ENCODE measurements around the gene ENDOV.

Gene ENDOV

DNA sequence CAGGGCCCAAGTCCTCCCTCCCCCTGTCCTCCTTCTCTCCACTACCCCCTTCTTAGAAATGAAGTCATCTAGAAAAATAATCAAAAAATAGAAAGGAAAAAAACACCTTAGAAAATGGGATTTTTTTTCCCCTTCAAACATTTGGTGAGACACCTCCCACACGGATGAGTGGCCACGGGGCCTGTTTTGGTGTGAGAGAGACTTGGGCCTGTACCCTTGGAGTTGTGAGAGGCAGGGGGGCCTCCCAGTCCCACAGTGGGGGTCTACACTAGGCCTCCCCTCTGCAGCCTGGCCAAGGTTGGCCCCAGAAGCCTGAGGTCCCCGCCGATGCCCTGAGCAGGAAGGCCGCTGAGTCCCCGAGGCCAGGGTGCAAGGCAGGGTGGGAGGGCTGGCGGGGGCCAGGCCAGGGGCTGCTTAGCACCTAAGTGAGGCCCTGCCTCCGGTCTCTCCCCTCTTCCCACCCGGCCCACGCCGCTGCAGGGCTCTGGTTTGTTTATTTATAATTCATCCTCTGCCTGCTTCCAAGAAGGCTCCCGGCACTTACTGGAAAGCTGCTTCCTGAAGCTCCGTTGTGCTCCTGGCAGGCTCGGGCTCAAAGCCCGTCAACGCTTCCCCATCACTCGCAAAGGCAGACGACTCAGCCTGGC, 35.1 kb downstream of the ENDOV start:
- TF ChIP-seq ZNF274 (IDR thresholded peaks at IDR 0.05; ENCODE audit: low read depth, low read length) = no peak

GRCh38 chr17:80451104-80451775, 36.3 kb downstream of the ENDOV start:
- H3K4me3 ChIP-seq (ENCODE audit: low read length) = no peak overlapping the region
- TF ChIP-seq ZNF274 (IDR thresholded peaks at IDR 0.05; ENCODE audit: low read depth, low read length) = no peak

More for the DNA sequence above, 35.1 kb downstream of the ENDOV start:
- H3K4me3 ChIP-seq (ENCODE audit: low read length) = no peak overlapping the region

GRCh38 chr17:80452173-80452915, 37.4 kb downstream of the ENDOV start:
- no peak for TF ChIP-seq ZNF274 (IDR thresholded peaks at IDR 0.05; ENCODE audit: low read depth, low read length)
- no peak overlapping the region for H3K4me3 ChIP-seq (ENCODE audit: low read length)

DNA sequence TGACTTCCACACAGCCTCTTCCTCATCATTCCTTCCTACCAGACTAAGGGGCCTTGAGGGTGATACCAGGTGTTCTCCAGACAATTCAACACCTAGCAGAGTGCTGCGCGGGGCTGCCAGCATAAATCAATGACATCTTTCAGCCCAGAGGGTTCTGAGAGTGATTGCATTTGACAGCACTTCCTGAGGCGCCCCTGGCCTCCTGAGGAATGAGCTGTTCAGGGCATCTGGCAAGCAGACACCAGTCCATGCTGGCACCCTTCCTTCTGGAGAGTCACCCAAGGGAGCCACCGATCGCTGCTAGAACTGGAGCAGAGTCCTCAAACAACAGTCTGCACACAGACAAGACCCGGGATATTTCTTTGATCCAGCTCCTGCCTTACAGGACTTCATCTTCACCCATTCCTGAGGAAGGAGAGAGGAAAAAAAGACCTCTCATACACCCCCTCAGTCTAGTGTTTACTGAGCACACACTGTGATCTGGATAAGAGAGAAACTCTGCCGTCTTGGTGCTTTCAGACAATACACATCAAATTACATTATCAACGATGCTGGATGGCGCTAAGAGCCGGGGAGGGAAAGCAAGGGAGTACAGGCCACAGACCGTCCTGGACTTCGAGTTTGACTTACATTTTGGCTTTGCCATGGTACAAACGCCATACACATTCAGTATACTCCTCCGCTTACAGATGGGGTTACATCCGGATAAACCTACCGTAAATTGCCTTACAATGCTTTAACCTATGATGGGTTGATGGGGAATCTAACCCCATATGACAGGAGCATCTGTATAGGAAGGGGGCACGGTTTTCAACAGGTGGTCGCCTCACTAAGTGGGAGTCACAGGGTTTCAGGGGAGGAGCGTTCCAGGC, 38.4 kb downstream of the ENDOV start:
- TF ChIP-seq ZNF274 (IDR thresholded peaks at IDR 0.05; ENCODE audit: low read depth, low read length) = no peak

DNA sequence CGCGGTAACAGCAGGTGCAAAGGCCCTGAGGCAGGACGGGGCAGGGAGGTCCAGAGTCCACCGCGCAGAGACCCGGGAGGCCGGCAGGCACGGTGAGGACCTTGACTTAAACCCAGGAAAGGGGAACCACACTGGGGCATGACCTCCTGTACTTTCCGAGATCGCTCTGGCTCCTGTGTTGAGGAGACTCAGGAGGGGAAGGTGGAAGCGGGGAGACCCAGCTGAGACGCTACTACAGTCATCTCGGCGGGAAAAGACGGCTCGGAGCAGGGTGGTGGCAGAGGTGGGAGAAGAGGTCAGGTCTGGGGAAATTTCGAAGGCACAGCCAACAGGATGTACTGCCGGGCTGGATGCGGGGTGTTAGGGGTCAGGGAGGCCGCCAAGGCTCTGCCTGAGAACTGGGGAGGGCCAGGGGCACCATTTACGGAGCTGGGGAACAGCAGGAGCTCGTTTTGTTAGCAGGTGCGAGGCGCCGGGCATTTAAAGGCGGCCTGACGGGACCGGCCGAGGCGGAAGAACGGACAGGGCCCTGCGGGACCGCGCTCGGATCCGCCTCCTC, 39.1 kb downstream of the ENDOV start:
- peak overlapping the region; percentile 88 for H3K4me3 ChIP-seq (ENCODE audit: low read length)
- no peak for TF ChIP-seq ZNF274 (IDR thresholded peaks at IDR 0.05; ENCODE audit: low read depth, low read length)

More for the DNA sequence above, 38.4 kb downstream of the ENDOV start:
- H3K4me3 ChIP-seq (ENCODE audit: low read length) = peak overlapping the region; percentile 88; the same call in 1 of the 2 replicates

- no peak for TF ChIP-seq ZNF274 (IDR thresholded peaks at IDR 0.05; ENCODE audit: low read depth, low read length)
- H3K4me3 ChIP-seq (ENCODE audit: low read length) = peak overlapping the region; percentile 88
These were observed 39.8 kb downstream of the ENDOV start for GRCh38 chr17:80454557-80455335.

- TF ChIP-seq ZNF274 (IDR thresholded peaks at IDR 0.05; ENCODE audit: low read depth, low read length) = no peak
- H3K4me3 ChIP-seq (ENCODE audit: low read length) = peak overlapping the region; percentile 88
These were observed 40.4 kb downstream of the ENDOV start for GRCh38 chr17:80455336-80455710.

- H3K4me3 ChIP-seq (ENCODE audit: low read length) = no peak overlapping the region
- no peak for TF ChIP-seq ZNF274 (IDR thresholded peaks at IDR 0.05; ENCODE audit: low read depth, low read length)
These were observed 40.8 kb downstream of the ENDOV start for GRCh38 chr17:80455784-80456183.

DNA sequence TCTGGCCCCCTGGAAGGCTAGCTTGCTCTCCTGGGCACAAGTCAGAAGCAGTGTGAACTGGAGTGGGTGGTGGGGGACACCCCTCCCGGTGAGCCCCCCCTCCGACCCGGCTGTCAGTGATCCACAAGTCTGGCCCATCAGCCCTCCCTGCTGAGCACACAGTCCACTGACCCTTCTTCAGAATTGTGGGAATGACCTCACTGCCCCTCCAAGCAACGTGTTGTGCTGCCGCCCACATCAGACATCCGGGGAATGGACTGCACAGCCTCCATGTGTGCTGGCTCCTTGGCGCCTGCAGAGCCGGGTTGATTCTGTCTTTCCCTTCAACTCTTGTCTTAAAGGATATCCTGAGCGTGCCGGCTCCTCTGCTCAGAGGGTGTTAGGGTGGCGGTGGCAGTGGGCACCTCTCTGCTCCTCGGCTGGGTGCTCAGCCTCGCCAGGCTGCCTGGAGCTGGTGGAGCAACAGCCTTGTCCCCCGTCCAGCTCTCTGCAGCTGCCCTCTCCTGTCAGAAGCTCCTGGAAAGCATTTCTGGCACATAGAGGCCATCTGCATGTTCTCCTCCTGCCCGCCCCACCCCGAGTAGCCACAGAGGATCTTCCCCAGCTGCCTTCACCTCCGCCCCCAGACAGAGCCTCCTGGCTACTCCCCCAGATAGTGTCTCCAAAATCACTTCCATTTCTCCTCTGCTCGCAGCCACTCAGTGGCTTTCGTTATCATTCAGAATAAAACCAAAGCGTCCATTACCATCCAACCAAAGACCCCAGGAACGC, 41.7 kb downstream of the ENDOV start:
- H3K4me3 ChIP-seq (ENCODE audit: low read length) = no peak overlapping the region
- TF ChIP-seq ZNF274 (IDR thresholded peaks at IDR 0.05; ENCODE audit: low read depth, low read length) = no peak

DNA sequence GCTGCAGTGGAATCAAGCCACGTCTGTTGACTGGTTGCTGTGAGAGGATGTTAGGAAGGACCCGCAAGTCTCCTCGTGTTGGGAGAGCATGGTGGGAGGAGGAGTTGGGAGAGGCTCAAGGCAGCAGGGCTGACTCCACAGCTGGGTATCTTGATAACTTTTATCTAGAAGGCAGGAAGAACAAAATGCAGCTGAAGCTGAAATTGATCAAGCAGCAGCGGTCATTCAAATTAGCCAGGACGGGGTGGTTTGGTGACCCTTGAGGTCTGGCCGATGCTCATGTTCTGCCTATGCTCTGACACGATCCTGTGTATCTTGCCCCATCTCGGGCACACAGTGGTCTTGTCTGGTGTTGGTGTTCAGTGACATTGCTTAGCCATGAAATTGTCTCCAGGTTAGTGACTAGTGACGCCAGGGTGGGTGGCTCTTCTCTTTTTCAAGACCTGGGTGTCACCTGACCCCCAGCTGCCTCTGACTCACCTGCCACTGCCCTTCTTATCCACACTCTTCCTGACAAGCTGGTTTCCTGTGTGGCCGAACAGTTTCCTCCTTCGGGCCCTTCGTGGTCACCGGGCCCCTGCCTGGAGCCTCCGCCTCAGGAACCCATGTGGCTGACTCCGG, 42.4 kb downstream of the ENDOV start:
- no peak overlapping the region for H3K4me3 ChIP-seq (ENCODE audit: low read length)
- no peak for TF ChIP-seq ZNF274 (IDR thresholded peaks at IDR 0.05; ENCODE audit: low read depth, low read length)

DNA sequence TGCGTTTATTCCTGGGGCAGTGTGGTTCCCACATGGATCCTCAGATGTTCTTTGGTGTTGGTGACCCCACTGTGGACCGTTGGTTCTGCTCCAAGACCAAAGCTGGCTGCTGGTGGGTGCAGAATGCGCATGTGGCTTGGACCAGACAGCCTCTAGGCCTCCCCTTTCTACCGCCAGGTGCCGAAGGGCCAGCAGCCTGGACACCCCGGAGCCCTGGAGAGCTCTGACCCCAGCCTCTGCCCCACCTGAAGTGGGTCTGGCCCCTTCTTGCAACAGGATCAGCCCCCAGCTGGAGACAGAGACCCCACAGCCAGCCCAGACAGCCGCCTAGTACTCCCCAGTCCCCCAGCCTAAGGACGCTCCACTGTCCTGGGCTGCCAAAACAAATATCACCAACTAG, 43.0 kb downstream of the ENDOV start:
- TF ChIP-seq ZNF274 (IDR thresholded peaks at IDR 0.05; ENCODE audit: low read depth, low read length) = no peak

GRCh38 chr17:80459234-80459633, 44.3 kb downstream of the ENDOV start:
- no peak for TF ChIP-seq ZNF274 (IDR thresholded peaks at IDR 0.05; ENCODE audit: low read depth, low read length)
- H3K4me3 ChIP-seq (ENCODE audit: low read length) = no peak overlapping the region

More for the DNA sequence above, 43.0 kb downstream of the ENDOV start:
- H3K4me3 ChIP-seq (ENCODE audit: low read length) = no peak overlapping the region
